Mesendoderm (in vitro differentiated cells): Measurements from ENCODE around the gene PSTPIP2.

ENCODE experiments used
- DNase-seq: peaks from one replicate; pipeline ENCODE4 v3.0.0; 2013
- H2AK5ac ChIP-seq: 2 replicates; pipeline ENCODE4 v1.6.1; 2013; ENCODE audit warnings: low read length, inconsistent platforms
- H2BK120ac ChIP-seq: 2 replicates; pipeline ENCODE4 v1.6.1; 2013; ENCODE audit warnings: low read depth, mild to moderate bottlenecking, low read length, moderate library complexity, mixed read lengths
- H2BK15ac ChIP-seq: replicated peaks from 2 replicates; pipeline ENCODE4 v1.6.1; 2013; ENCODE audit warnings: low read depth, mild to moderate bottlenecking, moderate library complexity
- H2BK5ac ChIP-seq: 2 replicates; pipeline ENCODE4 v1.6.1; 2013; ENCODE audit warnings: low read length, inconsistent platforms
- H3K18ac ChIP-seq: 2 replicates; pipeline ENCODE4 v1.6.1; 2013; ENCODE audit warnings: mild to moderate bottlenecking, low read length, mixed read lengths
- H3K23ac ChIP-seq: one replicate; pipeline ENCODE4 v1.6.1; 2013; ENCODE audit warnings: low read length
- H3K27ac ChIP-seq: 2 replicates; pipeline ENCODE4 v1.5.1; 2013; ENCODE audit warnings: low read depth, mild to moderate bottlenecking, inconsistent platforms, low read length, moderate library complexity
- H3K27me3 ChIP-seq: 2 replicates; pipeline ENCODE4 v1.6.1; 2013; ENCODE audit warnings: low read length, control low read depth, mild to moderate bottlenecking, inconsistent platforms; ENCODE audit not compliant: insufficient read depth, poor library complexity
- H3K36me3 ChIP-seq: 2 replicates; pipeline ENCODE4 v1.6.1; 2013; ENCODE audit warnings: low read length, inconsistent platforms; ENCODE audit not compliant: control insufficient read depth, insufficient read depth
- H3K4ac ChIP-seq: one replicate; pipeline ENCODE4 v1.6.1; 2013; ENCODE audit warnings: low read depth, mild to moderate bottlenecking, low read length, moderate library complexity
- H3K4me1 ChIP-seq: 2 replicates; pipeline ENCODE4 v1.6.1; 2013; ENCODE audit warnings: low read depth, low read length, inconsistent platforms; ENCODE audit not compliant: control insufficient read depth
- H3K4me2 ChIP-seq: 2 replicates; pipeline ENCODE4 v1.6.1; 2013; ENCODE audit warnings: low read length
- H3K4me3 ChIP-seq: 2 replicates; pipeline ENCODE4 v1.5.1; 2013; ENCODE audit warnings: mild to moderate bottlenecking, low read length
- H3K56ac ChIP-seq: one replicate; pipeline ENCODE4 v1.6.1; 2013; ENCODE audit warnings: low read length
- H3K79me1 ChIP-seq: 2 replicates; pipeline ENCODE4 v1.6.1; 2013; ENCODE audit warnings: low read length, inconsistent platforms
- H3K79me2 ChIP-seq: 2 replicates; pipeline ENCODE4 v1.6.1; 2013; ENCODE audit warnings: mild to moderate bottlenecking, low read length; ENCODE audit not compliant: control insufficient read depth, insufficient read depth
- H3K9ac ChIP-seq: 2 replicates; pipeline ENCODE4 v1.6.1; 2013; ENCODE audit warnings: low read length, inconsistent platforms
- H4K5ac ChIP-seq: one replicate; pipeline ENCODE4 v1.6.1; 2013; ENCODE audit warnings: low read length
- H4K8ac ChIP-seq: one replicate; pipeline ENCODE4 v1.6.1; 2013; ENCODE audit warnings: low read depth, mild to moderate bottlenecking, control low read depth, low read length, moderate library complexity
- WGBS: extraction: QIAGEN DNeasy Blood & Tissue Kit; methylation state at CpG from one replicate; pipeline ENCODE4 v1.1.7; 2013; ENCODE audit warnings: low lambda C conversion rate, missing lambda C conversion rate; ENCODE audit not compliant: insufficient coverage; ENCODE audit errors: extremely low coverage; 5-methylcytosine and 5-hydroxymethylcytosine counted together

The PSTPIP2 gene

GRCh38 chr18:45991788-45992187 is 80.3 kb downstream of the PSTPIP2 start:
- Histone ChIP-seq H4K5ac (no peak overlapping the region), H4K8ac (no peak overlapping the region), H3K56ac (no peak overlapping the region), H2BK120ac (no peak overlapping the region), H3K9ac (no peak overlapping the region), H3K79me1 (no peaks in the 10 kb centered on the region), H2BK5ac (no peak overlapping the region), H3K23ac (no peak overlapping the region), H3K18ac (no peak overlapping the region), H3K27ac (no peak overlapping the region), H3K79me2 (no peaks in the 10 kb centered on the region), H2BK15ac (no peak overlapping the region), H3K4me2 (no peak overlapping the region), H3K4me3 (no peak overlapping the region), H3K36me3 (no peaks in the 10 kb centered on the region), H3K4me1 (no peaks in the 10 kb centered on the region), H3K4ac (no peak overlapping the region), H3K27me3 (no peaks in the 10 kb centered on the region), H2AK5ac (no peak overlapping the region)
- DNase-seq = no peak
- no CpG with 5 or more reads among the region's 3 CpGs for WGBS

DNA sequence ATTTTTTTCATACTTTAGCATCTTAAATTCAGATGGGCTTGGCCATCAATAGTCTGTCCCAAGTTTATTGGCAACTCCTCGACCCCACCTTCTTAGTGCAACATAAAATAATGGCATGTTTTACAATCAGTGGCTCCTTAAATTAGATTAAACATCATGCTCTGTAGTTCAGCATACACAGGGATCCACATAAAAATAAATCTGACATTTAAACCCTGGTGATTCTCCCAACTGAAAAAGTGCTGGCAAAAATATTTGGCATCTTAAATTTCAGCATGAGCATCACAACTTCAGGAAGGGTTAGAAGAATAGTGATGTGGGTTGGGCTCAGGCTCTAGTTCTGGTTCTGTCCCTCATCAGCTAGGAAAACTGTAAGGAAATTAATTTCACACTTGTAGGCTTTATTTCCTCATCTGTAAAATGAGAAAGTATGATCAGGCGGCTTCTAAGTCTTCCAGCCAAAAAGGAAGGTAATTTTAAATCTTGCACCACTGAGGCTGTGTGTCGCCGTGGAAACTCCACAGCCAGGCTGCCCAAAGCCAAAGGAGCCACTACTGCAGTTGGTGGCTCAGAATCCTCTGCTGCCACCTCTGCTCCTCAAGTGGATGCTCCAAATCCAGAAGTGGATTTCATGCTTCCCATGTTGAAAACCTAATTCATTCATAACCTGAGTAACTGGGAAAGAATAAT is 87.4 kb downstream of the PSTPIP2 start:
- Histone ChIP-seq H3K56ac (no peak overlapping the region), H3K27ac (no peak overlapping the region), H2BK15ac (no peak overlapping the region), H3K4me2 (no peak overlapping the region), H3K4me3 (no peak overlapping the region), H3K23ac (no peak overlapping the region), H3K36me3 (no peaks in the 10 kb centered on the region), H3K27me3 (no peaks in the 10 kb centered on the region), H4K8ac (no peak overlapping the region), H3K18ac (no peak overlapping the region), H3K4ac (no peak overlapping the region), H3K79me1 (no peaks in the 10 kb centered on the region), H2AK5ac (no peak overlapping the region), H2BK5ac (no peak overlapping the region), H3K9ac (no peak overlapping the region), H2BK120ac (no peak overlapping the region), H4K5ac (no peak overlapping the region), H3K79me2 (no peaks in the 10 kb centered on the region), H3K4me1 (no peaks in the 10 kb centered on the region)
- DNase-seq = no peak
- no CpG with 5 or more reads among the region's 4 CpGs for WGBS

- Histone ChIP-seq H3K79me1 (no peaks in the 10 kb centered on the region), H3K27ac (no peak overlapping the region), H4K8ac (no peak overlapping the region), H2BK5ac (no peak overlapping the region), H3K4me1 (no peaks in the 10 kb centered on the region), H3K36me3 (no peaks in the 10 kb centered on the region), H3K4me3 (no peak overlapping the region), H2BK15ac (no peak overlapping the region), H3K27me3 (no peaks in the 10 kb centered on the region), H3K4me2 (no peak overlapping the region), H3K23ac (no peak overlapping the region), H3K56ac (no peak overlapping the region), H2BK120ac (no peak overlapping the region), H4K5ac (no peak overlapping the region), H3K79me2 (no peaks in the 10 kb centered on the region), H3K4ac (no peak overlapping the region), H2AK5ac (no peak overlapping the region), H3K9ac (no peak overlapping the region), H3K18ac (no peak overlapping the region)
- no peak for DNase-seq
- no CpG with 5 or more reads among the region's 2 CpGs for WGBS
These were observed 90.2 kb downstream of the PSTPIP2 start for GRCh38 chr18:45981821-45982220.

GRCh38 chr18:45980229-45980628 is 91.8 kb downstream of the PSTPIP2 start:
- Histone ChIP-seq H3K79me2 (no peaks in the 10 kb centered on the region), H3K36me3 (no peaks in the 10 kb centered on the region), H3K4me2 (no peak overlapping the region), H2BK15ac (no peak overlapping the region), H4K5ac (no peak overlapping the region), H4K8ac (no peak overlapping the region), H3K23ac (no peak overlapping the region), H3K4me1 (no peaks in the 10 kb centered on the region), H3K4me3 (no peak overlapping the region), H3K18ac (no peak overlapping the region), H3K4ac (no peak overlapping the region), H3K56ac (no peak overlapping the region), H3K9ac (no peak overlapping the region), H2BK5ac (no peak overlapping the region), H2BK120ac (no peak overlapping the region), H3K27ac (no peak overlapping the region), H3K27me3 (no peaks in the 10 kb centered on the region), H2AK5ac (no peak overlapping the region), H3K79me1 (no peaks in the 10 kb centered on the region)
- WGBS = no CpG with 5 or more reads among the region's 2 CpGs
- DNase-seq = no peak

GRCh38 chr18:45978084-45978483 is 94.0 kb downstream of the PSTPIP2 start:
- Histone ChIP-seq H3K4me1 (no peaks in the 10 kb centered on the region), H4K8ac (no peak overlapping the region), H2BK15ac (no peak overlapping the region), H2BK5ac (no peak overlapping the region), H4K5ac (no peak overlapping the region), H3K4me2 (no peak overlapping the region), H3K36me3 (no peaks in the 10 kb centered on the region), H2AK5ac (no peak overlapping the region), H2BK120ac (no peak overlapping the region), H3K79me1 (no peaks in the 10 kb centered on the region), H3K27me3 (no peaks in the 10 kb centered on the region), H3K79me2 (no peaks in the 10 kb centered on the region), H3K23ac (no peak overlapping the region), H3K56ac (no peak overlapping the region), H3K9ac (no peak overlapping the region), H3K27ac (no peak overlapping the region), H3K4me3 (no peak overlapping the region), H3K18ac (no peak overlapping the region), H3K4ac (no peak overlapping the region)
- no CpG with 5 or more reads among the region's 1 CpG for WGBS
- peak; percentile 58 for DNase-seq

DNA sequence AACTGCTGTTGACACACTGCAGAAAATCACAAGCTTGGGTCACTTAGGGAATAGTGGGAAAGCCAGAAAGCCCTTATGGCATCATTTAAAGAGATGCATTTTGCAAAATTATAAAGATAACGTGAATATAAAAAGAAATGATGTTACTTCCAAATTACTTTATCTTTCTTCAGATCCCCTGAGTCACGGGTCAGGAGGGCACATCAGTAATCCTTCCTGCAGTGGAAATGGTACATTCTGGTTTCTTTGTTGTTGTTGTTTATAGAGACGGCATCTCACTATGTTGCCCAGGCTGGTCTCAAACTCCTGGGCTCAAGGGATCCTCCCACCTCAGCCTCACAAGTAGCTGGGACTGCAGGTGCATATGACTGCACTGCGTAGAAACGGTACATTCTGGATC is 95.1 kb downstream of the PSTPIP2 start:
- no peaks in the 10 kb centered on the region for H3K79me2 ChIP-seq
- no peak overlapping the region for H3K56ac ChIP-seq
- H2BK5ac ChIP-seq = no peak overlapping the region
- no peaks in the 10 kb centered on the region for H3K36me3 ChIP-seq
- no peak overlapping the region for H3K4me3 ChIP-seq
- no peak overlapping the region for H3K4me2 ChIP-seq
- no peak overlapping the region for H4K5ac ChIP-seq
- no peaks in the 10 kb centered on the region for H3K79me1 ChIP-seq
- H4K8ac ChIP-seq = no peak overlapping the region
- DNase-seq = no peak
- H3K4me1 ChIP-seq = no peaks in the 10 kb centered on the region
- no peak overlapping the region for H3K27ac ChIP-seq
- H2AK5ac ChIP-seq = no peak overlapping the region
- no peak overlapping the region for H3K23ac ChIP-seq
- no peak overlapping the region for H2BK15ac ChIP-seq
- no peaks in the 10 kb centered on the region for H3K27me3 ChIP-seq
- no CpG with 5 or more reads among the region's 5 CpGs for WGBS
- H3K9ac ChIP-seq = no peak overlapping the region
- H3K4ac ChIP-seq = no peak overlapping the region
- no peak overlapping the region for H2BK120ac ChIP-seq
- no peak overlapping the region for H3K18ac ChIP-seq
